GM23248 (cell line): ENCODE data around the gene RIPPLY2. TPM values are rescaled to one million over a fixed set of nuclear protein-coding genes. Genes with fewer than 3 reads are reported as not detected.
"Not testable (repeated sequence)": the region's sequence is repeated elsewhere in the genome, so short reads cannot be mapped to it uniquely, and the experiment has no call there.

ENCODE experiments used
- DNase-seq: peaks from one replicate; pipeline ENCODE4 v3.0.0-alpha.2; 2015
- H2AFZ ChIP-seq: fragments of 200-600 bp; sonication (generic); 2 replicates; pipeline ENCODE4 v1.6.1; 2016; ENCODE audit warnings: antibody characterized with exemption
- H3F3A ChIP-seq: fragments of 200-600 bp; sonication (generic); 2 replicates; pipeline ENCODE4 v1.6.1; 2016; ENCODE audit warnings: mild to moderate bottlenecking, antibody characterized with exemption, mixed run types; ENCODE audit not compliant: insufficient read depth
- H3K27ac ChIP-seq: fragments of 200-600 bp; sonication (generic); 2 replicates; pipeline ENCODE4 v1.5.1; 2016; ENCODE audit warnings: mild to moderate bottlenecking
- H3K27me3 ChIP-seq: fragments of 200-600 bp; sonication (generic); replicated peaks from 2 replicates; pipeline ENCODE4 v1.6.1; 2016; ENCODE audit warnings: mild to moderate bottlenecking; ENCODE audit not compliant: insufficient read depth
- H3K36me3 ChIP-seq: fragments of 200-600 bp; sonication (generic); 2 replicates; pipeline ENCODE4 v1.6.1; 2016; ENCODE audit warnings: low read depth, mild to moderate bottlenecking
- H3K4me1 ChIP-seq: fragments of 200-600 bp; sonication (generic); 2 replicates; pipeline ENCODE4 v1.6.1; 2016; ENCODE audit warnings: mild to moderate bottlenecking; ENCODE audit not compliant: insufficient read depth
- H3K4me2 ChIP-seq: fragments of 200-600 bp; sonication (generic); one replicate; pipeline ENCODE4 v1.6.1; 2016; ENCODE audit warnings: mild to moderate bottlenecking; ENCODE audit not compliant: unreplicated experiment
- H3K4me3 ChIP-seq: fragments of 200-600 bp; sonication (generic); 2 replicates; pipeline ENCODE4 v1.5.1; 2016; ENCODE audit warnings: mild to moderate bottlenecking
- H3K79me2 ChIP-seq: fragments of 200-600 bp; sonication (generic); 2 replicates; pipeline ENCODE4 v1.6.1; 2016; ENCODE audit warnings: mild to moderate bottlenecking; ENCODE audit not compliant: insufficient read depth
- H3K9ac ChIP-seq: fragments of 200-600 bp; sonication (generic); 2 replicates; pipeline ENCODE4 v1.6.1; 2016; ENCODE audit warnings: mild to moderate bottlenecking
- H3K9me2 ChIP-seq: fragments of 200-600 bp; sonication (generic); 2 replicates; pipeline ENCODE4 v1.6.1; 2016; ENCODE audit warnings: mixed run types, mild to moderate bottlenecking, moderate library complexity; ENCODE audit not compliant: insufficient read depth
- H3K9me3 ChIP-seq: fragments of 200-600 bp; sonication (generic); one replicate; pipeline ENCODE4 v1.6.1; 2017; ENCODE audit warnings: low read depth
- H4K20me1 ChIP-seq: fragments of 200-600 bp; sonication (generic); 2 replicates; pipeline ENCODE4 v1.6.0; 2016; ENCODE audit not compliant: insufficient read depth
- EZH2 ChIP-seq: fragments of 200-600 bp; sonication (generic); IDR thresholded peaks from 2 replicates; pipeline ENCODE4 v1.6.1; 2018; ENCODE audit warnings: antibody characterized with exemption, mild to moderate bottlenecking; ENCODE audit not compliant: insufficient read depth, poor library complexity, severe bottlenecking
- EZH2phosphoT487 ChIP-seq: fragments of 200-600 bp; sonication (generic); IDR thresholded peaks from 2 replicates; pipeline ENCODE4 v1.6.1; 2018; ENCODE audit warnings: antibody characterized with exemption, moderate library complexity, mild to moderate bottlenecking, low read depth; ENCODE audit not compliant: insufficient read depth
- WGBS, 2 experiments: methylation state at CpG; one replicate each; pipeline ENCODE4 v1.1.6; 2015 to 2017; ENCODE audit warnings: low lambda C conversion rate in 2 of 2, low coverage in 1 of 2; ENCODE audit errors: missing lambda C conversion rate in 2 of 2; 5-methylcytosine and 5-hydroxymethylcytosine counted together
- in situ Hi-C: fragments of 300-500 bp; cut with MboI; formaldehyde crosslinking; loops from 2 replicates; pipeline ENCODE4 v1.15.0; 2020
- polyA plus RNA-seq: library from polyadenylated mRNA; unstranded; fragments of >200 nt; fragmentation: Nextera tagmentation; extraction: Ambion mirVana; gene quantifications from 2 replicates; pipeline ENCODE4 v1.2.1, GENCODE V29; 2016
- total RNA-seq: library from RNA; depleted of rRNA; stranded (reverse); fragments of >200 nt; shearing (Covaris generic); gene quantifications from 2 replicates; pipeline ENCODE4 v1.2.3, GENCODE V29; 2014; rRNA removed

The RIPPLY2 gene, protein sequence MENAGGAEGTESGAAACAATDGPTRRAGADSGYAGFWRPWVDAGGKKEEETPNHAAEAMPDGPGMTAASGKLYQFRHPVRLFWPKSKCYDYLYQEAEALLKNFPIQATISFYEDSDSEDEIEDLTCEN
- not detected in 2 replicates for total RNA-seq
- polyA plus RNA-seq = not detected in 2 replicates

DNA sequence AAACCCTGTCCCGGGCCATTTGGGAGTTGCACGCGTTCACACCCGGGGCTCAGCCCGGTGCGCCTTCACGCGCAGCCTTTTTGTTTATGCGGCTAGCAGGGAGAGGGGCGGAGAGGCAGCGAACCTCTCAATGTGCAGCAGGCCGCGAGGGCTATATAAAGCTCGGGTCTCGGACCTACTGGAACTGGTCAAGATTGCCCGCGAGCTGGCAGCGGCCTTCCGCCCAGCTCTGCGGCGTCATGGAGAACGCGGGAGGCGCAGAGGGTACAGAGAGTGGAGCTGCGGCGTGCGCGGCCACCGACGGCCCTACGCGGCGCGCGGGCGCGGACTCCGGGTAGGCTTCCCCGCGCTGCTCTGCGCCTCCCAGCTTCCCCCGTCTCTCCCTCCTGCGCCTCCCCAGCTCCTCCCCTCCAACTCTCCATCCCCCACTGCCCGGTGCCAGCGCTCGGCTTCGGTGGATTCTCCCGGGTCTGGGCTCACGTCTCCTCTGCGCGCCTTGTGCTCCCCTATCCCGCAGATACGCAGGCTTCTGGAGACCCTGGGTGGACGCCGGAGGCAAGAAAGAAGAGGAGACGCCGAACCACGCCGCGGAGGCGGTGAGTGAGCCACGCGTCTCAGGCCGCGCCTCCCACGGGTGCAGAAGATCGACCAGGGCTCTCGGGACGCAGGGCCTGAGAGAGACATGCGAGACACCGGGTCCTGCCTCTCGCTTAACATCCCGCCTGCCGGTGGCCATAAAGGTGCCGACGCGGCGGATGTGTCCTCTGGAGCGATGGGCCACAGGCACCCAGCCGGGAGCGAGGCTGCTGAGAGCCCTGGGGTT is at the start of gene RIPPLY2:
TSS of gene RIPPLY2 (plus strand) at position 183 of the 823 bp plus-strand sequence. CDS start at position 240, 57 bp downstream.
- Histone ChIP-seq H3K9me2 (no peaks in the 10 kb centered on the region), H2AFZ (peak within 1 kb of the TSS; percentile 74), H3K4me2 (peak within 1 kb of the TSS; percentile 73), H3F3A (no peaks in the 10 kb centered on the region), H4K20me1 (no peaks in the 10 kb centered on the region), H3K36me3 (no peaks in the 10 kb centered on the region), H3K27me3 (peaks cover 50% of the 10 kb centered on the region), H3K79me2 (no peaks in the 10 kb centered on the region), H3K27ac (no peak within 1 kb of the TSS), H3K4me1 (no peaks in the 10 kb centered on the region), H3K9me3 (no peaks in the 10 kb centered on the region), H3K9ac (no peak within 1 kb of the TSS), H3K4me3 (peak within 1 kb of the TSS; percentile 67)
- in situ Hi-C loops = no loop called here
- 1 to 4% methylated on average over 79 to 81 of the region's 81 CpGs for WGBS, 2 experiments
- TF ChIP-seq EZH2 (peak; percentile 31), EZH2phosphoT487 (no peak)
- peak; percentile 44 for DNase-seq

DNA sequence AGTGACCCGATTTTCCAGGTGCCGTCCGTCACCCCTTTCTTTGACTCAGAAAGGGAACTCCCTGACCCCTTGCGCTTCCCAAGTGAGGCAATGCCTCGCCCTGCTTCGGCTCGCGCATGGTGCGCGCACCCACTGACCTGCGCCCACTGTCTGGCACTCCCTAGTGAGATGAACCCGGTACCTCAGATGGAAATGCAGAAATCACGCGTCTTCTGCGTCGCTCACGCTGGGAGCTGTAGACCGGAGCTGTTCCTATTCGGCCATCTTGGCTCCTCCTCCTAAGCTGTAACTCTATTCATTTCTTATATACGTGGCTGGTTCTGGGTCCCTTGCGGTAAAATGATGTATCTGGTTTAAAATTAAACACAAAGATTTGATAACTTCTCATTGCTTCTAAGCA is 49.7 kb upstream of the RIPPLY2 start:
- H4K20me1 ChIP-seq, H3K4me3 ChIP-seq, H3K9me3 ChIP-seq, H2AFZ ChIP-seq, H3F3A ChIP-seq, in situ Hi-C loops, H3K27me3 ChIP-seq, H3K9me2 ChIP-seq, H3K9ac ChIP-seq, H3K4me2 ChIP-seq, DNase-seq, H3K27ac ChIP-seq, H3K79me2 ChIP-seq, H3K36me3 ChIP-seq, H3K4me1 ChIP-seq: not testable (repeated sequence)
- WGBS, 2 experiments = 77 to 81% methylated on average over 10 of the region's 21 CpGs

DNA sequence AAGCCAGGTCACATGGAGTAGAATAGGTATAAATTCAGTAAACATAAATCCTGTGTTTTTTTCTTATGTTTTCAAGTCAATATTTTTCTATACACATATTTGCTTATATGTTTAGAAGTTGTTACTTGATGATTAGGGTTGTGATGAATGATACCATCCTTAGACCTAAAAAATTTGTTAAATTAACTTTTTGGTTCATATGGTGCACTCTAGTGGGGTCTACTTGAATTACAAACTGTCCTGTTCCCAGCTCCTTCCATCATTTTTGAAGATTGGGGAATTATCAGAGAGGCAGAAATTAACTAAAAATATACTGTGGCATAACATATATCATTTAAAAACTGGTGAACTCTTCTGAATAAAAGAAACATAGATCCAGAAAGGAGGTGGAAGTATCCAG is 48.3 kb upstream of the RIPPLY2 start:
- Histone ChIP-seq H3K36me3 (no peaks in the 10 kb centered on the region), H2AFZ (no peak overlapping the region), H3F3A (no peaks in the 10 kb centered on the region), H3K4me2 (no peak overlapping the region), H3K9ac (no peak overlapping the region), H3K9me3 (no peaks in the 10 kb centered on the region), H3K9me2 (no peaks in the 10 kb centered on the region), H3K4me1 (no peaks in the 10 kb centered on the region), H3K79me2 (no peaks in the 10 kb centered on the region), H4K20me1 (no peaks in the 10 kb centered on the region), H3K27me3 (no peaks in the 10 kb centered on the region; the same call in none of the 2 replicates), H3K27ac (no peak overlapping the region), H3K4me3 (no peak overlapping the region)
- in situ Hi-C loops = no loop called here
- no peak for TF ChIP-seq EZH2phosphoT487
- no peak for TF ChIP-seq EZH2
- DNase-seq = no peak

DNA sequence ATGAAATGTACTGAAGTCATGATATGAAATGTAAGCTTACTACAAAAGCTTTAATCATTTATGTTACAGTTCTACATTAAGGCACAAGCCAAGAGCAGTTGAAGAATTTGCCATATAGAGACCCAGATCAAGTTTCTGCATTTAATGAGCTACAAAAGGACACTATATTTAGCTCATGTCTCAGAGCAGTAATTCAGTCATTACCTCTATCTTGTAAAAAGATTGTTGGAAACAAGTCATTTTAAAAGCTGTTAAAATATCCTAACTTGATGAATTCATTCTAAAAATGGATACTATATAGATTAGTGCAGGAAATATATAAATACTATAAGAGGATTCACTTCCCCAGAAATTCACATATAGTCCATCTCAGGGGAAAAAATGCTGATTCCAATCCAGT is 45.2 kb upstream of the RIPPLY2 start:
- Histone ChIP-seq H3F3A (no peaks in the 10 kb centered on the region), H4K20me1 (no peaks in the 10 kb centered on the region), H3K27me3 (peaks cover 4% of the 10 kb centered on the region), H3K36me3 (no peaks in the 10 kb centered on the region), H3K79me2 (no peaks in the 10 kb centered on the region), H3K9me3 (no peaks in the 10 kb centered on the region), H3K4me2 (no peak overlapping the region), H3K4me3 (no peak overlapping the region), H3K9ac (no peak overlapping the region), H3K9me2 (no peaks in the 10 kb centered on the region), H3K27ac (no peak overlapping the region), H2AFZ (no peak overlapping the region), H3K4me1 (no peaks in the 10 kb centered on the region)
- in situ Hi-C loops = no loop called here
- DNase-seq = no peak
- TF ChIP-seq EZH2 (no peak), EZH2phosphoT487 (no peak)

DNA sequence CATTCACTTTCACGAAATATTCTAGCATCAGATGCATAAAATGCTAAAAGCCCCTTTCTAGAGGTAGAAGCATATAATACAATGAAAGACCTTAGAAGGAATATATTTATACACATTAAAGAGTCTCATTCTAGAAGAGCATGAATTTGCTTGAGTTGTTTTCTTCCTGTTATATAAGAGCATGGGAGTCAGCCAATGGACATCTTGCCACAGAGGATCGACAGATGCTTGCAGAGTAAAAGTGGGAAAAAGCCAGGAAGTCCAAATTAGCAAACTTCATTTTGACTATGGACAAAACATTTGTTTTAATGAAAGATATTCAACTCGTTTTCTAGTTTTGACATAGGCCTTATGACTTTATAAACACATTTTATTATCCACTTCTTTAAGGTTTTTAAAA is 44.2 kb upstream of the RIPPLY2 start:
- in situ Hi-C loops = no loop called here
- WGBS, 2 experiments = 2 to 3% methylated on average over 3 of the region's 3 CpGs

More for the DNA sequence above, 44.2 kb upstream of the RIPPLY2 start:
- Histone ChIP-seq H3K36me3 (no peaks in the 10 kb centered on the region), H3F3A (no peaks in the 10 kb centered on the region), H3K9me3 (no peaks in the 10 kb centered on the region), H3K79me2 (no peaks in the 10 kb centered on the region), H3K9ac (no peak overlapping the region), H3K4me3 (no peak overlapping the region), H3K4me2 (no peak overlapping the region), H3K4me1 (no peaks in the 10 kb centered on the region), H4K20me1 (no peaks in the 10 kb centered on the region), H2AFZ (no peak overlapping the region), H3K9me2 (no peaks in the 10 kb centered on the region), H3K27me3 (peaks cover 4% of the 10 kb centered on the region), H3K27ac (no peak overlapping the region)
- no peak for DNase-seq
- TF ChIP-seq EZH2 (no peak), EZH2phosphoT487 (no peak)
